ELR (cell line): ENCODE data around the gene SLC44A2.
A peak's percentile ranks its signal among the peaks of the same experiment; 100 is the strongest.

Experiments used
- DNase-seq: peaks from one replicate; pipeline ENCODE4 v3.0.0-alpha.2; 2015; ENCODE audit warnings: low read depth

SLC44A2 gene

GRCh38 chr19:10615429-10616023, 9.8 kb upstream of the SLC44A2 start:
- no peak for DNase-seq

GRCh38 chr19:10617409-10618121, 7.8 kb upstream of the SLC44A2 start:
- peak; percentile 90 for DNase-seq

- no peak for DNase-seq
These were observed 6.5 kb upstream of the SLC44A2 start for GRCh38 chr19:10618846-10619245.

GRCh38 chr19:10620786-10621185, 4.6 kb upstream of the SLC44A2 start:
- DNase-seq, result peak; percentile 32

GRCh38 chr19:10621966-10622365, 3.4 kb upstream of the SLC44A2 start:
- DNase-seq, result no peak

GRCh38 chr19:10624585-10624984, 768 bp upstream of the SLC44A2 start:
- DNase-seq, result no peak

GRCh38 chr19:10625762-10626138, 397 bp downstream of the SLC44A2 start:
- DNase-seq, result no peak

GRCh38 chr19:10631874-10632273, 6.5 kb downstream of the SLC44A2 start:
- DNase-seq, result no peak

- no peak for DNase-seq
These were observed 9.1 kb downstream of the SLC44A2 start for GRCh38 chr19:10634430-10634829.

GRCh38 chr19:10634963-10635362, 9.6 kb downstream of the SLC44A2 start:
- DNase-seq, result no peak

- DNase-seq, result no peak
These were observed 11.1 kb downstream of the SLC44A2 start for GRCh38 chr19:10636304-10636972.

- DNase-seq, result no peak
These were observed 12.5 kb downstream of the SLC44A2 start for GRCh38 chr19:10637894-10638293.

GRCh38 chr19:10639836-10640235, 14.5 kb downstream of the SLC44A2 start:
- DNase-seq, result no peak

GRCh38 chr19:10640361-10640760, 15.0 kb downstream of the SLC44A2 start:
- no peak for DNase-seq

- no peak for DNase-seq
These were observed 15.9 kb downstream of the SLC44A2 start for GRCh38 chr19:10641248-10641647.

GRCh38 chr19:10642473-10643171, 17.3 kb downstream of the SLC44A2 start:
- DNase-seq, result no peak

GRCh38 chr19:10643172-10643967, 18.0 kb downstream of the SLC44A2 start:
- no peak for DNase-seq

GRCh38 chr19:10643968-10644259, 18.6 kb downstream of the SLC44A2 start:
- no peak for DNase-seq

- peak; percentile 84 for DNase-seq
These were observed 19.1 kb downstream of the SLC44A2 start for GRCh38 chr19:10644260-10645007.

- no peak for DNase-seq
These were observed 21.3 kb downstream of the SLC44A2 start for GRCh38 chr19:10646456-10647159.

GRCh38 chr19:10648360-10648759, 23.0 kb downstream of the SLC44A2 start:
- no peak for DNase-seq
